HG03108 (cell line): ENCODE data around the gene KLK1.

ENCODE experiments used
- ATAC-seq: cut with Tn5 transposase; IDR thresholded peaks from one replicate; pipeline ENCODE4 v1.9.1; 2021; ENCODE audit warnings: moderate library complexity; ENCODE audit not compliant: unreplicated experiment

The KLK1 gene

DNA sequence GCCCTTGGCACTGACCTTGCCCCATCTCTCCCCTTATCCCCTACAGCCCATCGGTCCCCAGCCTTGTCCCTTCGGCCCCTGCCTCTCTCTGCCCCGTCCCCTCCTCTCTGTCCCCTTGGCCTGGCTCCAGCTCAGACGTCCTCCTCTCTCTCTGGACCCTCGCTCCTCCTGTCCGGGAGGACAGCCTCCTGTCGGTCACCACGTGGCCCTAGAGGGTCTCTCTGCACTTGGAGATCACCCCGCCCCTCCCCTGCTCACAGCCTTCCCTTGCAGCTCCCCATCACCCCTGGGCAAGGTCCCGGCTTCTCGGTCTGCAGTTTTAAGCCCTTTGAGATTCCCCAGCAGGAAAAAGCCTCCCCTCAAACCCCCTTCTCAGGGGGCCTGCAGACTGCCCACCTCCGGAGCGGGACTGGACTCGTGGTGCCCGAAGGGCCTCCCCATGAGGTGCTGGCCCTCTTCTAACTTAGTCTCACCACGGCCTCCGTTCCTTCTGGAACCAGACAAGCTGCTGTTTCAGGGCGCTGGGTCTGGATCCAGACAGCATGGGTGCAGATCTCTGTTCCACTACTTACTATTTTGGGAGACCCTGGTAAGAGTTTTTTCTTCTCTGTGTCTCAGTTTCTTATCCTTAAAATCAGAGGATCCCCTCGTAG is 13.1 kb upstream of the KLK1 start:
- ATAC-seq: no peak

- ATAC-seq: peak; percentile 72
These were observed 12.4 kb upstream of the KLK1 start for GRCh38 chr19:50835785-50836542.

GRCh38 chr19:50835103-50835784 is 11.7 kb upstream of the KLK1 start:
- no peak for ATAC-seq

GRCh38 chr19:50833802-50834167 is 10.2 kb upstream of the KLK1 start:
- ATAC-seq: no peak

DNA sequence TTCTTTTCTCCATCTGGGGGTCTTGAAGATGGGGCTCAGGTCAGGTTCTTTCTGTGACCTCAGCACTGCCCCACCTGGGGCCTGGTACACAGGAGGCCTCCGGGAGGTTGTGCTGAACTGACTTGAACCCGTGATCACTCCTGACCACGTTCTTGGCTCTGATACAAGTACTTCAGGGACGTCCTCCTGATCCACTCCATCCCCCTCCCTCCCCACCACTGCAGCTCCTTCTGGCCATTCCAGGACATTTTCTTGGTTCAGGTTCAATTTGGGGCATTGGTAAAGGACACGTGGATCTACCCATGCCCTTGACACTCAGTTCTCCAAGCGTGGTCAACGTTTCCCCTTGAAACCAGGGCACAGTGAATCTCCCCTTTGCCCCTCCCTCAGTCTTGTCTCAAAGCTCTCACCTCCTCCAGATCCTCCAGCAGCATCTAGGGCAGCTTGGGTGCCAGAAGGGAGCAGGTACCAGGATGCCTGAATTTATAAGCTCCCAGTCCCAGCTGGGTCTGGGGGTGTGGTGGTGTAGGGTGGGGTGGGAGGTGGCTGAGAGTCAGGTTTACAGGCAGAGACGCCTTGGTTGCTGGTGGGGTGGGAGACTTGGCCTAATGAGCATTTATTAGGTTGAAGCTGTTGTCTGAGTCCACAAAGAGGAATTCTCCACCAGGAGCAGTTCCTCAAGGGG is 9.7 kb upstream of the KLK1 start, which contains the start of gene KLK15:
KLK15 (minus strand) TSS at position 458 of the 685 bp plus-strand sequence. CDS start 2,082 bp downstream, outside the sequence.
- no peak for ATAC-seq

DNA sequence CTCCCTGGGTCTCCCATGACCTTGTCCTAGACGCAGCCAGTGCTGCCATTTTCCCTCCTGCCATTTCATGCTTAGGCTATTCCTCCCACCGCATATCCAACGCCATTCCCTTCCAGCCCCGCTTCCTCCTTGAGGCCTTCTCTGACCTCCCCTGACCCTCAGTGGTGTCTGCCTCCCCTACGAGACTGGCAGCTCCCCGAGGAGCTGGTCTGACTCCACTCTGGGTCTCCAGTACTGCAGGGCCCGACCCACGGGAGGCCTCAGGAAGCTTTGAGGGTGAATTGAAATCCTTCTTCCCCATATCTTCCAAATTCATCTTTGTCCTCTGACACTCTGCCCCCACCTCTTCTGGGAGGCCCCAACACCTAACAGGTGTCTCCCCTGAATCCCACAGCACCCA is 9.1 kb upstream of the KLK1 start:
- no peak for ATAC-seq

GRCh38 chr19:50831026-50831396 is 7.4 kb upstream of the KLK1 start:
- no peak for ATAC-seq

- ATAC-seq: no peak
These were observed 6.9 kb upstream of the KLK1 start for GRCh38 chr19:50830266-50831025.

GRCh38 chr19:50829801-50830200 is 6.2 kb upstream of the KLK1 start:
- ATAC-seq: no peak

DNA sequence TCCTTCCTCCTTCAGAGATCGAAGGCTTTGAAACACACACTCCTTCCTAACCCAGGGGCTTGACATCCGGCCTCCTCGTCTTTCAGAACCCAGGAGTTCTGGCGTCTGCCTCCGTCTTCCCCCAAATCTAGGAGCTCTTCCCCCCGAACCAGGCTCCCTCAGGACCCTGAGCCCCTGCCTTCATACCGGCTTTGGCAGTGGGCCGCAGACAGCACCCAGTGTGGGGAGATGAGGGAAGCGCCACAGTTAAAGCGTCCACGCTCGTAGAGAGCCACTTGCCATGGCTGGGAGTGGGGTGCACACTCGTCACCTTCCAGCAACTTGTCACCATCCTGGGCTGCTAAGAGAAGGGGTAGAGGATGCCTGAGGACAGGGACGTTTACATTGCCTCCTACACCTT is 3.9 kb upstream of the KLK1 start:
- ATAC-seq: no peak

DNA sequence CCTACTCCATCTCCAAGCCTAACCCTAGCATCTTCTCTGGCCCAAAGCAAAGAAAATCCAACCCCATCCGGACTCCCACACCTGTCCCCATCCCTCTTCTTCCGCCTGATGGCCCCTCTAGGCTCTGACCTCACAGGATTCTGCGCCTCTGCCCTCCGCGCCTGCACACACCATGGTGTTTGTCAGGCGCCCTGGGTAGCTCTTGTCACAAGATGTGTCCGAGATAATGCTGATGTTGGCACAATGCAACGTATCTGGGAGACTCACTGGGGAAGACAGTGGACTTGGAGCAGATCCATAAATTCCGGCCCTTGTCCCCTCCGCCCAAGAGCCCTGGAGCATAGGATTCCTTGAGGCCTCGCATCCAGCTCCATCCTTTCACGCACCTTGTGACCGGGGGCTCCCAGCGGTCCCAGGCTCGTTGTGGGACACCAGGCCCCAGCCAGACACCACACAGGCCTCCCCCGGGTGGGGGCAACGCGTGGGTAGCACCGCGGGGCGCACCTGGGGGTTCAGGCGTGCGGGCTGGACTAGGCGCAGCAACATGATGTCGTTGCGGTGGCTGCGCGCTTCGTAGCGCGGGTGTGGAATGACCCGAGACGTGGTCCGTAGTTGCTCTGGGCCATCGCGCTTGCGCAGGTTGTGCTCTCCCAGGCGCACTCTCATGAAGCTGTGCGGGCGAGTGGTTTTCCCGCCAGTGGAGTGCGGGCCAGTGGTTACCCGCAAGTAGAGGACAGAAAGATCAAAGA is 3.1 kb upstream of the KLK1 start:
- ATAC-seq: no peak

DNA sequence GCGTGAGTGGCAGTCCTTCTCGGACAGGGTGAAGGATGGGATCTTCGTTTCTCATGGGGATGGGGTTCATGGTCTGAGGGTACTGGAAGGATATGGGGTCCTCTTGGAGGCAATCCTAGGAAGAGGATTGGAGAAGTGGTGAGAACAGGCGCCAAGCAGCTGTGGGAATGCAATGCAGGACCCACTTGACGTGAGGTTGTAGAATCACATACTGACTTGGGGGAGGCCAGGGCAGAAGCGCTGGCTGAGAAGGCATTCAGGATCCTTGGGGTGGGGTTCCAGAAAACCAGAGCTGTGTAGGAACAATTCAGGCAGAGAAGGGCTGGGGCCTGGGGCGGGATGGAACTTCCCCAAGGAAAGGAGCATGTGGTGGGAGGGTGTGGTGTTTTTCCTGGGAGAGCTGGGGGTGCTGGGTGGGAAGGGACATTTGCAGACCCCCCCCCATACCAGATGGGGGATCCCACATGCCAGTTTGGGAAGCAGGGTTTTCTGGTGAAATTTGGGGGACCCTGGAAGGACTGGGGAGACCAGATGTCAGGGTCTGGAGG is 852 bp downstream of the KLK1 start:
- no peak for ATAC-seq

DNA sequence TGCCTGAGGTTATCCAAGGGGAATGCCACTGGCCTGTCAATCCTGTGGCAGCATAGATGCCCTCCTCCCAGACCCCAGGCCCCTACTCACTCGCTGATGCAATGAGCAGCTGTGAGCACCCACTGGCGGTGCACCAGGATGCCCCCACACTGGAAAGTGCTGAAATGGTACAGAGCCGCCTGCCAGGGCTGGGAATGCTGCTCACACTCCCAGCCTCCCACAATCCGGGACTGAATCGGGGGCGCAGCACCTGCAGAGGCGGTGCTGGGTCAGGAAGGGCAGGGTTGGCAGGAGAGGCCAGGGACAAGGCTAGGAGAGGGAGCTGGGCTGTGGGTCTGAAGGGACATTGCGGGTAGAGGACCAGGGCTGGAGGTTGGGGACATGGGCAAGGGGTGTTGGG is 2.0 kb downstream of the KLK1 start:
- no peak for ATAC-seq

DNA sequence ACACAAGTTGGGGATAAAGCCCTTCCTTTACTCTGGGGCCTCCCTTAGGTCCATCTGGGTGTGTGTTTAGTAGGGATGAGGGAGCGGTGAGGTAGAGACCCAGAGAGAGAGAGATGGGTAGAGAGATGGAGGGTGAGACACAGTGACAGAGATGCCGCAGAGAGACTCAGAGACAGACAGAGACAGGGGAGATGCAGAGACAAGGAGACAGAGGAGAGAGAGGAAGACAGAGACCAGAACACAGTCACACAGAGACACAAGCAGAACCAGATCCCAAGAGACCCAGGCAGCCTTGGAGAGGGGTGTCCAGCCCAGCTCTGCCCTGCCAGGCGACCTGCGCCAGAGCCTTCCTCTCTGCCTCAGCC is 2.4 kb downstream of the KLK1 start:
- no peak for ATAC-seq

DNA sequence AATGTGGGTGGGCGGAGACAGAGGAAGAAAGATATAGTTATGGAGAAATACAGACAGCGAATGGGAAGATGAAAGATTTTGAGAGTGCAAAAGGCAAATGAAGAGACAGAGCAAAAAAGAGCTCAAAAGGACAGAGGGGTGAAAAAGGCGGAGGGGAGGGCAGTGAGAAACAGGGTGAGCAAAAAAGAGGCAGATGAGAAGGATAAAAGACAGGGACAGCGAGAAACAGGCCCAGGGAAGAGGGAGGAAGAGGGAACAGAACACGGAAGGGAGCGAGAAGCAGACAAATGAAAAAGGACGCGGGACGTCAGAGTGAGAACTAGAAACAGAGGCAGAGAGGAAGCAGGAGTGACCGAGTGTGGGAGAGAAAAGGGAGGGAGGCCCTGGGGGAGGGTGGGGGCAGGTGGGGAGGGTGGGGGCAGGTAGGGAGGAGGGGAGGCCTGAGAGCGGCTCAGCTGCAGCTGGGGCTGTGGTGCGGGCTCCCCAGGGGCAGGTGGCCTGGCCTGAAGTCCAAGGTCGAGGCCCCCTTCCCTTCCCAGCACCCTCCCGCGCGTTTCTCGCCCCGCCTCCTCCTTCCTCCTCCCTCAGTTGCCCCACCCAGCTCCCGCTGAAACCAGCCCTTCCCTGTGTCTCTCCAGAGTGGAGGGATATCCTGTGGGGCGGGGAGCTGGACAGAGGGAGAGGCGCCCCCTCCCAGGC is 2.9 kb downstream of the KLK1 start:
- no peak for ATAC-seq

- no peak for ATAC-seq
These were observed 3.5 kb downstream of the KLK1 start for GRCh38 chr19:50820086-50820485.

- ATAC-seq: no peak
These were observed 4.0 kb downstream of the KLK1 start for GRCh38 chr19:50819636-50820035.

- ATAC-seq: no peak
These were observed 4.6 kb downstream of the KLK1 start for GRCh38 chr19:50818859-50819472.
